HG02970 (cell line): ENCODE results near the gene IKZF5.

Source experiments
- ATAC-seq: cut with Tn5 transposase; IDR thresholded peaks from one replicate; pipeline ENCODE4 v1.9.1; 2021; ENCODE audit warnings: mild to moderate bottlenecking, moderate library complexity, moderate number of reproducible peaks; ENCODE audit not compliant: unreplicated experiment, low FRiP score

The IKZF5 gene, protein sequence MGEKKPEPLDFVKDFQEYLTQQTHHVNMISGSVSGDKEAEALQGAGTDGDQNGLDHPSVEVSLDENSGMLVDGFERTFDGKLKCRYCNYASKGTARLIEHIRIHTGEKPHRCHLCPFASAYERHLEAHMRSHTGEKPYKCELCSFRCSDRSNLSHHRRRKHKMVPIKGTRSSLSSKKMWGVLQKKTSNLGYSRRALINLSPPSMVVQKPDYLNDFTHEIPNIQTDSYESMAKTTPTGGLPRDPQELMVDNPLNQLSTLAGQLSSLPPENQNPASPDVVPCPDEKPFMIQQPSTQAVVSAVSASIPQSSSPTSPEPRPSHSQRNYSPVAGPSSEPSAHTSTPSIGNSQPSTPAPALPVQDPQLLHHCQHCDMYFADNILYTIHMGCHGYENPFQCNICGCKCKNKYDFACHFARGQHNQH

DNA sequence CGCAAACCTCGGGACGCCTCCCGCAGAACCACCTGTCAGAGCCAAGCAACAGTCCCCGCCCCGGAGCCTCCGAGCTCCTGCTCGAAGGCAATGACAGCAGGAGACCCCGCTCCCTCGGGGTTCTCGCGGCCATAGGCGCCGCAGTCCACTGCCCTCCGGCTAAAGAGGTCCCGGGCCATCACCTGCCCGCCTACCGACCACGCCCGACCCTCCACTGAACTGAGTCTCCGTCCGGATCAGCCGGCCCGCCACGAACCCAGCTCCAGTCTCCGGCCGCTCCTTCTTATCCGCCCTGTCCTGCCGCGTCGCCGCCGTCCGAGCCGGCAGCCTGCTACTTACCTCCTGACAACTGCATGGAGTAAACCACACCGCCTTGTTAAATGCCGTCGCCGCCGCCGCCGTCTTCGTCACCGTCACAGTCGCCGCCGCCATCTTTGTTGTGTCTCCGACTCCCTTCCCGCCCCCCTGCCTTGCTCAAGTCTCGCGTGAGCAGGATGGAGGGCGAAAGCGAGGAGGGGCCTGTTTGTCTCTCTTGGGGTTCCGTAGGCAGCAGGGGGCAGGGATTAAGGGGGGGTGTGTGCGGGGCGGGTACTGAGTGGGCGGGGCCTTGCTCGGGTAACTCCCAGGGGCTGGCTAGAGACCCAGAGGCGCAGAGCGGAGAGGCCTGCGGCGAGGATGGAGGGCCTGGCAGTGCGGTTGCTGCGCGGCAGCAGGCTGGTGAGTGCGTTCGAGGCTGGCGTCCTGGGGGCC is at the start of gene IKZF5, which contains the start of gene ACADSB:
TSS of gene IKZF5 (minus strand) at position 441 of the 750 bp plus-strand sequence. CDS start 10,170 bp downstream, outside the sequence.
TSS of gene ACADSB (plus strand) at position 652 of the 750 bp plus-strand sequence. CDS start at position 676, 24 bp downstream.
- ATAC-seq, result peak; percentile 79

- no peak for ATAC-seq
Observed at GRCh38 chr10:123057968-123058367, 49.4 kb upstream of the IKZF5 start.

- ATAC-seq, result no peak
Observed at GRCh38 chr10:123045961-123046731, 37.6 kb upstream of the IKZF5 start.

GRCh38 chr10:123044391-123044790 is 35.8 kb upstream of the IKZF5 start:
- no peak for ATAC-seq

- ATAC-seq, result no peak
Observed at GRCh38 chr10:123043409-123043925, 34.9 kb upstream of the IKZF5 start.

- no peak for ATAC-seq
Observed at GRCh38 chr10:123042708-123043408, 34.3 kb upstream of the IKZF5 start.

DNA sequence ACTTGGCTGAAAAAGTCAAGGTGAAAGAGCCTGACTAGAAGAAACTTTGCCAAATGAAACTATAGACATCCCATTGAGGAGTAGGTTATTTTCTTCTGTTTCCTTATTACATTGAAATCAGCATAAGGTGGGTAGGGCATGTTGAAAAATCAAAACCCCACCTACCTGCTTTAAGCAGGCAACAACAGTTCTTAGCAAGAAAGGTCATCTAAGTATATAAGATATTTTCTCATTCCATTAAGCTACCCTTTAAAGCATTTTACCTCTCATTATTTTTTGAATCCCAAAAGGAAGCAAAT is 31.0 kb upstream of the IKZF5 start:
- no peak for ATAC-seq

- ATAC-seq, result no peak
Observed at GRCh38 chr10:123038782-123039631, 30.4 kb upstream of the IKZF5 start.

DNA sequence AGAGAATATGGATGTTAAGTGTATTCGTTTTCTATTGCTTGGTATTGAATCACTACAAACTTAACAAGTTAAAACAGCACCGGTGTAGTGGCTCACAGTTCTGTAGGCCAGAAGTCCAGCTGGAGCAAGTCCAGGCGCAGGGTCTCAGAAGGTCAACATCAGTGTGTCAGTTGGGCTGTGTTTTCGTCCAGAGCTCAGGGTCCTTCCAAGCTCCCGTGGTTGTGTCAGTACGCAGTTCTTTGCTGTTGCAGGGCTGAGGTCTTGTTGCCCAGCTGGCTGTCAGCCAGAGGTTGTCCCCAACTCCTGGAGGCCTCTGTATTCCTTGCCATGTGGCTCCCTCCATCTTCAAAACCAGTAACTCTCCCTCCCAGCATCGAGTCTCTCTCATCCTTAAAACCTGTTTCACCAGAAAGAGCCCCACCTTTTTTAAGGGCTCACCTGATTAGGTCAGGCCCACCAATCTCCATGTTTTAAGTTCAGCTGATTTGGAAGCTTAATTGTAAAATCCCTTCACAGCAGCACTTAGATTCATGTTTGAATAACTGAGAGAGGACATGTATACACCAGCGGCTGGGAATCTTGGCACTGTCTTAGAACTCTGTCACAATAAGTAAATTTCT is 27.0 kb upstream of the IKZF5 start:
- ATAC-seq, result no peak

DNA sequence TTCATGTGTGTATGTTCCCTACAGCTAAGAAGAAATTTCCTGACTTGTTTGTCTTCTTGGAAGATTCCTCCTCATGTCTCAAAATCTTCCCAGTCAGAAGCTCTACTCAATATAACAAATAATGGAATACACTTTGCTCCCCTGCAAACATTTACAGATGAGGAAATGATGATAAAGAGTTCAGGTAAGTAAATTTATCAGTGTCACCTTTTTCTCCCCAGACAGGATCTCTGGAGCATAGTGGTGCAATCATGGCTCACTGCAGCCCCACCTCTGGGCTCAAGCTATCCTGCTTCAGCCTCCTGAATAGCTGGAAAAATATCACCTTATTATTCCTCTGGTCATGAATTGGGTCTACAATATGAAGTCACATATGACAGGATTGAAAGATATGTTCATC is 25.7 kb upstream of the IKZF5 start:
- no peak for ATAC-seq

- no peak for ATAC-seq
Observed at GRCh38 chr10:123031124-123031523, 22.5 kb upstream of the IKZF5 start.

DNA sequence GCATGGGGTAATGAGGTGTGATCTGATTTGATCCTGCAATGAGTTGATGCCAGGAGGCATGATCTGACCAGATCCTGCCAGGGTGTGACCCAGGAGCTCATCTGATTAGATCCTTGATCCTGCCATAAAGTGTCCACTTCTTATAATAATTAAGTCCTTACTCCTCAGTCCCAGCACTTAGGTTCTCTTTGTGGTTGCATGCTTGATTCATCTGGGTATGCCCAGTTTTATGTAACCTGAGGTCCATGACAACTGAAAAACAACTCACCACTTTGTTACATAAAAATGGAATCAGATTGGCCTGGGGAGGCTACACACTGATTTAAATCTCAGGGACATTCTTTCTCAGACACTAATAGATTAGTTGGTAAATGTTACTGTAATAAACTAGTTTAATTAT is 19.3 kb upstream of the IKZF5 start:
- no peak for ATAC-seq

DNA sequence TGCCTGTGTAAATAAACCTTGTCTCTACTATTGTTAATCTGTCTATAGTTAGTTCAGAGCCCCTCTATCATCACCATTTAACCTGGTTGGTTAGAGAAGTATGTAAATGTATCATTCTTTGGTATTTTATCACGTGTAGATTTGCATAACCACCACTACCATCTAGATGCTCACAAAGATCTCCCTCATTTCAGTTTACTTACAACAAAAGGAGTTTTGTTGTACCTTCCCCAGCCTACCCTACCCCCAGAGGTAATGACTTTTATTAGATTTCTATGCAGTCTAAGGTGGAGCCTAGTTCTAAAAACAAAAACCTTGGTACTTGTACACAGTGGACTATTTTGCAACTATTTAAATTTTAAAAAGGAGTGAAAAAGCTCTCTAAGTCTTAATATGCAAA is 17.7 kb upstream of the IKZF5 start:
- no peak for ATAC-seq

- no peak for ATAC-seq
Observed at GRCh38 chr10:123024540-123024939, 15.9 kb upstream of the IKZF5 start.

- no peak for ATAC-seq
Observed at GRCh38 chr10:123021517-123021916, 12.9 kb upstream of the IKZF5 start.

- ATAC-seq, result no peak
Observed at GRCh38 chr10:123019941-123020703, 11.5 kb upstream of the IKZF5 start.

GRCh38 chr10:123019264-123019663 is 10.7 kb upstream of the IKZF5 start:
- ATAC-seq, result no peak

DNA sequence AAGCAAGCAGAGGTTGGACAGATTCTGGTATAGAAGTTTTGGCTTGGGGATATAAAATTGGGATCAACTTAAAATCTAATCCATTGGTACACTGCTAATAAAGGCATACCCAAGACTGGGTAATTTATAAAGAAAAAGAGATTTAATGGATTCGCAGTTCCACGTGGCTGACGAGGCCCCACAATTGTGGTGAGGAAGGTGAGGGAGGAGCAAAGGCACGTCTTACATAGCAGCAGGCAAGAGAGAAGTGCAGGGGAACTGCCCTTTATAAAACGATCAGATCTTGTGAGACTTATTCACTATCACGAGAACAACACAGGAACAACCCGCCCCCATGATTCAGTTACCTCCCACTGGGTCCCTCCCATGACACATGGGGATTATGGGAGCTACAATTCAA is 9.9 kb upstream of the IKZF5 start:
- ATAC-seq, result no peak
